GM12801 (cell line): ENCODE measurements around the gene TRUB1.

ENCODE experiments used
- CTCF ChIP-seq: IDR thresholded peaks from one replicate; pipeline ENCODE4 v1.5.1; 2011; ENCODE audit warnings: control low read depth; ENCODE audit not compliant: insufficient read length; ENCODE audit errors: extremely low read depth

Gene TRUB1

GRCh38 chr10:114990586-114990985, 52.6 kb downstream of the TRUB1 start:
- no peak for TF ChIP-seq CTCF

- TF ChIP-seq CTCF: no peak
These were observed 53.0 kb downstream of the TRUB1 start for GRCh38 chr10:114990991-114991390.

- TF ChIP-seq CTCF: no peak
These were observed 54.3 kb downstream of the TRUB1 start for GRCh38 chr10:114992189-114992775.

GRCh38 chr10:114995468-114996247, 57.7 kb downstream of the TRUB1 start:
- TF ChIP-seq CTCF: no peak

GRCh38 chr10:114996542-114996941, 58.5 kb downstream of the TRUB1 start:
- TF ChIP-seq CTCF: no peak

- TF ChIP-seq CTCF: no peak
These were observed 61.0 kb downstream of the TRUB1 start for GRCh38 chr10:114998993-114999392.

- no peak for TF ChIP-seq CTCF
These were observed 63.7 kb downstream of the TRUB1 start for GRCh38 chr10:115001506-115002381.
